Panc1 (cell line): ENCODE results near the gene VRK3. TPM values are rescaled to one million over a fixed set of nuclear protein-coding genes. Genes with fewer than 3 reads are reported as not detected.

Experiments
- ATAC-seq: fragments of 200-7000 bp; cut with Tn5 transposase; 2 replicates; pipeline ENCODE4 v1.9.1; 2020; ENCODE audit warnings: mild to moderate bottlenecking, moderate library complexity
- BruUV-seq: library from RNA; stranded (reverse); fragments of 400-500 nt; replicated peaks from 2 replicates; lab custom pipeline; 2021; lab: Mats Ljungman, UMichigan
- CTCF ChIA-PET: fragments of 300-600 bp; sonication (Branson Sonifier 250); formaldehyde crosslinking; loops from one replicate; lab custom pipeline; 2022; ENCODE audit warnings: antibody characterized with exemption; lab: Charles Lee
- POLR2A ChIA-PET: fragments of 300-600 bp; sonication (Branson Sonifier 250); formaldehyde crosslinking; loops from one replicate; lab custom pipeline; 2022; ENCODE audit warnings: antibody characterized with exemption; lab: Charles Lee
- DNase-seq: peaks from one replicate; pipeline ENCODE4 v3.0.0-alpha.2; 2010; ENCODE audit warnings: low read depth, low spot score
- H3K27ac ChIP-seq: 2 replicates; pipeline ENCODE4 v1.5.1; 2011; ENCODE audit warnings: mild to moderate bottlenecking, low read length, inconsistent platforms
- H3K27me3 ChIP-seq: fragments of 200-500 bp; sonication (Bioruptor generic); 2 replicates; pipeline ENCODE4 v1.6.0; 2014; ENCODE audit warnings: low read length, inconsistent platforms; ENCODE audit not compliant: control insufficient read depth, insufficient read depth
- H3K36me3 ChIP-seq: fragments of 200-500 bp; sonication (Bioruptor generic); 2 replicates; pipeline ENCODE4 v1.5.1; 2014; ENCODE audit warnings: inconsistent platforms, mild to moderate bottlenecking, low read length, moderate library complexity; ENCODE audit not compliant: control insufficient read depth, insufficient read depth
- H3K4me1 ChIP-seq: 2 replicates; pipeline ENCODE4 v1.5.1; 2011; ENCODE audit warnings: inconsistent platforms, mild to moderate bottlenecking, low read length, moderate library complexity; ENCODE audit not compliant: control insufficient read depth, insufficient read depth
- H3K4me3 ChIP-seq, 2 experiments: 2 replicates each; pipeline ENCODE4 v1.5.1; 2011 to 2012; ENCODE audit warnings: low read depth in 2 of 2, low read length in 2 of 2, mild to moderate bottlenecking in 2 of 2, inconsistent platforms in 1 of 2, moderate library complexity in 1 of 2
- H3K9me3 ChIP-seq: fragments of 200-500 bp; sonication (Bioruptor generic); 2 replicates; pipeline ENCODE4 v1.5.1; 2014; ENCODE audit warnings: low read depth, mild to moderate bottlenecking, inconsistent platforms, low read length, moderate library complexity; ENCODE audit not compliant: control insufficient read depth, insufficient read depth
- CTCF ChIP-seq: fragments of 450-650 bp; IDR thresholded peaks from 2 replicates; pipeline ENCODE4 v1.5.1; 2017; ENCODE audit warnings: mild to moderate bottlenecking
- POLR2AphosphoS5 ChIP-seq: IDR thresholded peaks from 2 replicates; pipeline ENCODE4 v1.6.1; 2012; ENCODE audit warnings: mild to moderate bottlenecking, low read depth, low read length, moderate library complexity
- REST ChIP-seq, 2 experiments: IDR thresholded peaks; 2 replicates each; pipeline ENCODE4 v1.6.1; 2011 to 2012; ENCODE audit warnings: low read depth in 2 of 2, control low read depth in 1 of 2, low read length in 1 of 2, mild to moderate bottlenecking in 1 of 2, moderate library complexity in 1 of 2; ENCODE audit not compliant: insufficient read depth in 1 of 2
- SIN3A ChIP-seq: IDR thresholded peaks from 2 replicates; pipeline ENCODE4 v1.6.1; 2012; ENCODE audit warnings: low read depth, mild to moderate bottlenecking, low read length, moderate library complexity, borderline replicate concordance; ENCODE audit not compliant: insufficient read depth
- TCF7L2 ChIP-seq: IDR thresholded peaks from 2 replicates; pipeline ENCODE4 v1.6.1; 2011; ENCODE audit warnings: mild to moderate bottlenecking, low read depth, low read length, inconsistent platforms
- in situ Hi-C: cut with HindIII; loops from 2 replicates; pipeline ENCODE4 v1.10.0; 2016; ENCODE audit warnings: low sequenced_read_pairs, low pct_unique_long_range_greater_than_20kb
- intact Hi-C: fragments of 100-400 bp; cut with micrococcal nuclease; formaldehyde crosslinking; loops from one replicate; pipeline ENCODE4 v1.10.0; 2022; ENCODE audit not compliant: unreplicated experiment
- total RNA-seq: library from RNA; stranded (reverse); gene quantifications from one replicate; pipeline ENCODE4 v1.2.1, GENCODE V29; 2021; ENCODE audit not compliant: unreplicated experiment

The VRK3 gene
- total RNA-seq, 1 experiment from 2014 or later = 32.6 TPM

- no peak for DNase-seq
- in situ Hi-C loops = no loop called here
- BruUV-seq = no TSS peak
- TF ChIP-seq REST (IDR thresholded peaks at IDR 0.05; ENCODE audit: insufficient read depth in 1 of 2, low read depth in 2 of 2, low read length in 1 of 2) (no peak), POLR2AphosphoS5 (no peak), SIN3A (no peak)
- Histone ChIP-seq H3K27ac (no peak overlapping the region), H3K4me3 (no peak overlapping the region), H3K4me1 (no peaks in the 10 kb centered on the region), H3K36me3 (no peaks in the 10 kb centered on the region; the same call in 1 of the 2 replicates), H3K9me3 (no peaks in the 10 kb centered on the region), H3K27me3 (no peaks in the 10 kb centered on the region)
- intact Hi-C loops = no loop called here
- ChIA-PET CTCF (no interaction called here), POLR2A (no interaction called here)
- no peak for ATAC-seq
These were observed 36.7 kb downstream of the VRK3 start for GRCh38 chr19:49988433-49988832.

GRCh38 chr19:49988007-49988406 lies 37.2 kb downstream of the VRK3 start:
- POLR2A ChIA-PET = no interaction called here
- CTCF ChIA-PET = interaction anchor here (0.7 kb wide), 1 partner anchor 292 kb away, joined by 6 read pairs; no protein-coding TSS in a partner anchor

More at GRCh38 chr19:49988007-49988406, 37.2 kb downstream of the VRK3 start:
- intact Hi-C loops (no loop called here), in situ Hi-C loops (no loop called here)
- DNase-seq = no peak
- BruUV-seq = no TSS peak
- Histone ChIP-seq H3K36me3 (no peaks in the 10 kb centered on the region; the same call in 1 of the 2 replicates), H3K4me1 (no peaks in the 10 kb centered on the region), H3K4me3 (no peak overlapping the region), H3K27ac (no peak overlapping the region), H3K9me3 (no peaks in the 10 kb centered on the region), H3K27me3 (no peaks in the 10 kb centered on the region)
- no peak for ATAC-seq
- TF ChIP-seq POLR2AphosphoS5 = no peak
- TF ChIP-seq SIN3A = no peak
- TF ChIP-seq REST (IDR thresholded peaks at IDR 0.05; ENCODE audit: insufficient read depth in 1 of 2, low read depth in 2 of 2, low read length in 1 of 2) = peak in 1 of 2 experiments; percentile 12; a peak in 1 of 4 replicates
- no peak for TF ChIP-seq CTCF
- no peak for TF ChIP-seq TCF7L2
